GM12875 (cell line): ENCODE results near the gene AGPAT3.

Source experiments
- H3K4me3 ChIP-seq: one replicate; pipeline ENCODE4 v1.5.1; 2011; ENCODE audit warnings: low read depth, low read length, control low read depth
- TF ChIP-seq, protein P1 (sequence below): IDR thresholded peaks from 2 replicates; pipeline ENCODE4 v1.5.1; 2011; ENCODE audit warnings: low read depth, mild to moderate bottlenecking, control low read depth, inconsistent platforms, low read length, moderate library complexity, borderline replicate concordance; ENCODE audit not compliant: insufficient read depth

The AGPAT3 gene

DNA sequence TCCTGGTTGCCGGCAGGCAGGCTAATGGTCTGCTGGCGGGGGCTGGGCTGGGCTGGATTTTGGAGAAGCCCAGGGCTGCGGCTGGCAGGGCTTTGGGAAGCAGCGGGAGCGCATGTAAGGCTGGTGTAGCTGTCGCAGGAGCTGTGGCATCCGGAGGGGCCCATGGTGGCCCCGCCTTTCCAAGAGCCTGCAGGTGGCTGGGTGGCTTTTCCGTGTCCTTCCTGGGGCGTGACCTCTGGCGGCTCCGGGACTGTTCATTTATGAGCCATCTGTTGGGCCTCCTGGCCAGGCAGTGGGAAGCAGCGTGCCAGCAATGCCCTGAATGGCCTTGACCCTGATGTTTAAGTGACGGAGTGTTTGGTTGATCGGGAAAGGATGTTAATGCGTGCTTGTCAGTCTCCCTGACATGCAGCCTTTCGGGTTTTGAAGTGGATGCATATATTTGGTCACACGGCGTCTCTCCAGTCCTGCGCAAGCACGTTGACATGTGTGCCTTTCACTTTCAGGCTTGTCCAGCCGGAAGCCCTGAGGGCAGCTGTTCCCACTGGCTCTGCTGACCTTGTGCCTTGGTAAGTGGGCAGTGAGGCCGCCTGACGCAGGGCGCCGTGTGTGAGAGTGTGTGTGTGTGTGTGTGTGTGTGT is 38.5 kb downstream of the AGPAT3 start:
- no peak overlapping the region for H3K4me3 ChIP-seq

DNA sequence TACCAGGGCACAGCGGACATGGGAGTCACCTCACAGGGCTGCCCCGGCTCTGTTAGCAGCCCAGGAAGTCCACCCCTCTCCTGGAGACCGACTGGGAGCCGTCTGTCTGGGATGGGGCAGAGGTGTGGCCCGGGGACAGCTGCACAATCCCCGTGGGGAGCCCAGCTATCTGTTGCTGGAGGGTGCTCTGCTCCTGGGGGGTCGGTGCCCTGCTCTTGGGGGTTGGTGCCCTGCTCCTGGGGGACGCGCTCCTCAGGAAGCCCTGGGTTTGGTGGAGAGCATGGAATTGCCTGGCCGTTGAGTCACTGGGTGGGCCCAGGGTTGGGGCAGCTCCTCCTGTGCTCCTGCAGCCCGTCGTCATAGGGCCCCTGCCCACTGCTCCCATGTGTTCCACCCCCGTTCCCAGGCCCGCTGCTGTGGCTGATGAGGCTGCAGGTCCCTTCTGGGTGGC is 39.3 kb downstream of the AGPAT3 start:
- TF ChIP-seq, protein P1, sequence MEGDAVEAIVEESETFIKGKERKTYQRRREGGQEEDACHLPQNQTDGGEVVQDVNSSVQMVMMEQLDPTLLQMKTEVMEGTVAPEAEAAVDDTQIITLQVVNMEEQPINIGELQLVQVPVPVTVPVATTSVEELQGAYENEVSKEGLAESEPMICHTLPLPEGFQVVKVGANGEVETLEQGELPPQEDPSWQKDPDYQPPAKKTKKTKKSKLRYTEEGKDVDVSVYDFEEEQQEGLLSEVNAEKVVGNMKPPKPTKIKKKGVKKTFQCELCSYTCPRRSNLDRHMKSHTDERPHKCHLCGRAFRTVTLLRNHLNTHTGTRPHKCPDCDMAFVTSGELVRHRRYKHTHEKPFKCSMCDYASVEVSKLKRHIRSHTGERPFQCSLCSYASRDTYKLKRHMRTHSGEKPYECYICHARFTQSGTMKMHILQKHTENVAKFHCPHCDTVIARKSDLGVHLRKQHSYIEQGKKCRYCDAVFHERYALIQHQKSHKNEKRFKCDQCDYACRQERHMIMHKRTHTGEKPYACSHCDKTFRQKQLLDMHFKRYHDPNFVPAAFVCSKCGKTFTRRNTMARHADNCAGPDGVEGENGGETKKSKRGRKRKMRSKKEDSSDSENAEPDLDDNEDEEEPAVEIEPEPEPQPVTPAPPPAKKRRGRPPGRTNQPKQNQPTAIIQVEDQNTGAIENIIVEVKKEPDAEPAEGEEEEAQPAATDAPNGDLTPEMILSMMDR: no peak
- H3K4me3 ChIP-seq: no peak overlapping the region

More for the DNA sequence above, 38.5 kb downstream of the AGPAT3 start:
- TF ChIP-seq, protein P1: no peak

DNA sequence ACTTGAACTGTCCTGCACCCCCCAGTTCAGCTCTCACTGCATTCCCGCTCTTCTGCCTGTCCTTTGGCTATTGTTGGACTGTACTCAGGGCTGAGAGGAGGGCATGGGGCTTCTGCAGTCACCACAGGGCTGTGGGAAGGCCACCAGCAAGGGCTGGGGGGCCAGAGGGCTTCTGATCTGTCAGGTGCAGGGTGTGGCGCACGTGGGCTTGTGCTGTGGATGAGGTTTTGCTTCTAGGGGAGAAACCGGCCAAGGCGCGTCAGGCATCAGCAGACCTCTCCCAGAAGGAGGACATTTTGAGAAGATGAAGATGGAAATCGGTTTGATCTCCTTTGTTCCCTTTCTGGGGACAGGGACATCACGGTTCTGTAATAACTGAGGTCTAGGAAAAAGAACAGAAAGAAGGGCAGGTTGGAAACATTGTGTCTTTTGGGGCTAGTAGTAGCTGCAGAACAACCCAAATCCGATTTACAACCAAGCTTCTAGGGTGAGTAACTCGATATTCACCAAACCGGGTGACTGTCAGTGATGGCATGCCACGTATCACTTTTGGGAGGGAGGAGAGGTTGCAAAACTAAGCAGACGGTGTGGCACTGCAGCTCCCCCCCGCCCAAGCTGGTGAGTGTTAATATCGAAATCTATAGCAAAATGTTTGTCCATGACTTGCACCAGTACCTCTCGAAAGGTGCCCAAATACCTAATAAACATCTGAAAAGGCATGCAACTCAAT is 40.9 kb downstream of the AGPAT3 start:
- TF ChIP-seq, protein P1: no peak

DNA sequence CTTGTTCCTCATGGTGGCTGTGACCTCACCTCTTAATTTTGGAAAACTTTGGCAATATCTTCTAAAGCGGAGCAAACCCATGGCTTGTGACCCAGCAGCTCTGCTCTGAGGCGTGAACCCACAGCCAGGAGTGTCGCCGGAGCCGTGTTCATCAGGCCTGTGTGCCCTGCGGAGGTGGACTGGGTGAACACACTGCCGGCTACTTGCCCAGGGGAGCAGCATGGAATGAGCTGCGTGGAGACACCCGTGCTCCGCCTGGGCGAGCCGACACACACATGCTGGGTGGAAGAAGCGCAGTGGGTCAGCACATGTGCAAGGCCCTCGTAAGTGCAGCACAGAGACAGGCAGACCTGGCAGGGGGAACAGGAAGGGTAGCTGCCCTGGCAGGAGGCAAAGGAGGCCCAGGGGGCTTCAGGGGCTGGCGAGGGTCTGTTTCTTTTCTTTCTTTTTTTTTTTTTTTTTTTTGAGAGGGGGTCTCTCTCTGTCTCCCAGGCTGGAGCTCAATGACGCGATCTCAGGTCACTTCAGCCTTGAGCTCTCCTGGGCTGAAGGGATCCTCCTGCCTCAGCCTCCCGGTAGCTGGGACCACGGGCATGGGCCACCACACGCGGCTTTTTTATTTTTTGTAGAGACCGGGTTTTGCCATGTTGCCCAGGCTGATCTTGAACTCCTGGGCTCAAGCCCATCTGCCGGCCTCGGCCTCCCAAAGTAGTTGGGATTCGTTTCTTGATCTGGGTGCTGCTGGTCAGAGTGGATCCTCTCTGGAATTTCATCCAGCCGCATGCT is 41.8 kb downstream of the AGPAT3 start:
- H3K4me3 ChIP-seq: no peak overlapping the region
- TF ChIP-seq, protein P1: no peak

More for the DNA sequence above, 40.9 kb downstream of the AGPAT3 start:
- H3K4me3 ChIP-seq: no peak overlapping the region

DNA sequence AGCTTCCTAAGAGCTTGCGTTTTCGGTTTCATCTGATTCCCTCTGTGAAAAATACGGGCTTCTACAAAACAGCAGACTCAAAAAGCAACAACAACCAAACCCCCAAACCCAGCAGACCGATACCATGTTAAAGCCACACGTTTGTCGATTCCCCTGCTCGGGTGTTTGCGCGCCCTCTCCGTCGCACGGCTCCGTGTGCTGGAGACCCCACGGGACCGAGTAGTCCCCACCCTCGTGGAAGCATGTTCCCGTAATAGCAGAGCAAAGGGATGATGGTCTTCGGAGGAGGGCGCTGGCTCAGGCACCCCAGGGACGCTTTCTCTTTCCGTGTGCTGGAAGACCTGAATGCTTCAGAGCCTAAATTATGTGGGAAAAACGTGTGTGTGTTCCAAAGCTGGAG is 42.7 kb downstream of the AGPAT3 start:
- TF ChIP-seq, protein P1: no peak
- no peak overlapping the region for H3K4me3 ChIP-seq

DNA sequence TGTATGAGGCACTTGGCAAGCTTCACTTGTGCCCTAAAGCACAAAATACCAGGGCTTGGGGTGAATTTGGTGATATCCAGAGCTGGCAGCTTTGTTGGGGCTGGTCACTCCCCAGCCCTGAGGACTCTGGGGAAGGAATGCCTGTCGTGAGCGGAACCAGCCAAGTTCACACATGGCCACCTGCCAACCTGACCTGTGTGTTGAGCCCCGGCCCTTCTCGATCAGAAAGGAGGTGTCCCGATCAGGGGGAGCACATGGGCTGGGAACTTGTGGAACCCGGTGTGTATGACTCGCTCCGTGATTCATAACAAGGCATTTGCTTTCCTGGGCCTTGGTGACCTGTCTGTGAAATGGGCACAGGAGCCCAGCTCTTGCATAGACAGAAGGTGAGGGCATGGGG is 43.1 kb downstream of the AGPAT3 start:
- TF ChIP-seq, protein P1: no peak
- H3K4me3 ChIP-seq: no peak overlapping the region
